CD4-positive, alpha-beta T cell treated with Interleukin-15 for 4 hours (primary cell): ENCODE measurements around the gene RDH14.

Experiments used
- DNase-seq: peaks from one replicate; pipeline ENCODE4 v3.0.0-alpha.2; 2020; ENCODE audit warnings: low spot score

Gene RDH14

GRCh38 chr2:18560031-18560796 lies at the start of gene RDH14:
Gene RDH14, minus strand, starts transcription at chr2:18560653. Its CDS starts 81 bp downstream, at chr2:18560572.
- DNase-seq, result peak; percentile 93

GRCh38 chr2:18610090-18610489 lies 49.6 kb upstream of the RDH14 start:
- no peak for DNase-seq

GRCh38 chr2:18605115-18605514 lies 44.7 kb upstream of the RDH14 start:
- DNase-seq, result no peak

- no peak for DNase-seq
Observed at GRCh38 chr2:18604531-18604885, 44.1 kb upstream of the RDH14 start.

- no peak for DNase-seq
Observed at GRCh38 chr2:18603854-18604530, 43.5 kb upstream of the RDH14 start.

- DNase-seq, result no peak
Observed at GRCh38 chr2:18602298-18602697, 41.8 kb upstream of the RDH14 start.

- DNase-seq, result no peak
Observed at GRCh38 chr2:18600255-18600613, 39.8 kb upstream of the RDH14 start.

- DNase-seq, result no peak
Observed at GRCh38 chr2:18599509-18600254, 39.2 kb upstream of the RDH14 start.

GRCh38 chr2:18598848-18599484 lies 38.5 kb upstream of the RDH14 start:
- DNase-seq, result no peak

- no peak for DNase-seq
Observed at GRCh38 chr2:18597618-18598017, 37.2 kb upstream of the RDH14 start.

- DNase-seq, result no peak
Observed at GRCh38 chr2:18596993-18597392, 36.5 kb upstream of the RDH14 start.

GRCh38 chr2:18593496-18593895 lies 33.0 kb upstream of the RDH14 start:
- no peak for DNase-seq

- no peak for DNase-seq
Observed at GRCh38 chr2:18592372-18592771, 31.9 kb upstream of the RDH14 start.

GRCh38 chr2:18589354-18589753 lies 28.9 kb upstream of the RDH14 start, which contains the start of gene NT5C1B:
Gene NT5C1B, minus strand, starts transcription at chr2:18589569. Its CDS starts 101 bp downstream, at chr2:18589468.
- DNase-seq, result no peak

- DNase-seq, result no peak
Observed at GRCh38 chr2:18588802-18589201, 28.3 kb upstream of the RDH14 start.

GRCh38 chr2:18588049-18588448 lies 27.6 kb upstream of the RDH14 start:
- no peak for DNase-seq

GRCh38 chr2:18585526-18585925 lies 25.1 kb upstream of the RDH14 start:
- DNase-seq, result no peak

GRCh38 chr2:18584608-18584954 lies 24.1 kb upstream of the RDH14 start:
- DNase-seq, result no peak

- DNase-seq, result no peak
Observed at GRCh38 chr2:18583905-18584607, 23.6 kb upstream of the RDH14 start.

GRCh38 chr2:18580606-18581005 lies 20.2 kb upstream of the RDH14 start:
- DNase-seq, result no peak

GRCh38 chr2:18578033-18578432 lies 17.6 kb upstream of the RDH14 start:
- DNase-seq, result no peak
